IMR-90 (cell line): ENCODE data around the gene SLC8A1. TPM values are rescaled to one million over a fixed set of nuclear protein-coding genes. Genes with fewer than 3 reads are reported as not detected.

Experiments used
- ATAC-seq: fragments of 200-7000 bp; cut with Tn5 transposase; 2 replicates; pipeline ENCODE4 v1.9.1; 2020; ENCODE audit warnings: low read depth, mild to moderate bottlenecking, moderate library complexity
- BruUV-seq: library from RNA; stranded (reverse); fragments of 400-500 nt; replicated peaks from 2 replicates; lab custom pipeline; 2021; lab: Mats Ljungman, UMichigan
- CTCF ChIA-PET: fragments of 300-600 bp; formaldehyde crosslinking; extraction: SDS; loops from one replicate; lab custom pipeline; 2021; ENCODE audit warnings: antibody characterized with exemption; lab: Yijun Ruan, JAX
- POLR2A ChIA-PET: fragments of 300-600 bp; sonication (Branson Sonifier 250); formaldehyde crosslinking; loops from one replicate; lab custom pipeline; 2022; ENCODE audit warnings: antibody characterized with exemption; ENCODE audit not compliant: unreplicated experiment; lab: Charles Lee
- DNase-seq: peaks from one replicate; pipeline ENCODE4 v3.0.0; 2013
- H2AFZ ChIP-seq: replicated peaks from 2 replicates; pipeline ENCODE3; 2013; ENCODE audit warnings: low read length, mild to moderate bottlenecking; ENCODE audit not compliant: poor library complexity
- H2AK5ac ChIP-seq: 2 replicates; pipeline ENCODE4 v1.6.1; 2013; ENCODE audit warnings: low read depth, low read length, inconsistent platforms
- H2AK9ac ChIP-seq: replicated peaks from 2 replicates; pipeline ENCODE3; 2013; ENCODE audit warnings: mild to moderate bottlenecking, low read depth, low read length, moderate library complexity; ENCODE audit not compliant: poor library complexity
- H2BK120ac ChIP-seq: 2 replicates; pipeline ENCODE4 v1.6.1; 2013; ENCODE audit warnings: low read depth, low read length, inconsistent platforms
- H2BK15ac ChIP-seq: 3 replicates; pipeline ENCODE4 v1.6.1; 2013; ENCODE audit warnings: low read depth, low read length, inconsistent platforms
- H2BK20ac ChIP-seq: 2 replicates; pipeline ENCODE4 v1.6.1; 2013; ENCODE audit warnings: low read depth, mild to moderate bottlenecking, inconsistent platforms, low read length, moderate library complexity
- H2BK5ac ChIP-seq: 2 replicates; pipeline ENCODE4 v1.6.1; 2013; ENCODE audit warnings: mild to moderate bottlenecking, low read depth, low read length, inconsistent platforms; ENCODE audit not compliant: poor library complexity, severe bottlenecking
- H3K14ac ChIP-seq: replicated peaks from 2 replicates; pipeline ENCODE4 v1.6.1; 2013; ENCODE audit warnings: low read depth, low read length, inconsistent platforms
- H3K18ac ChIP-seq: 2 replicates; pipeline ENCODE4 v1.6.1; 2013; ENCODE audit warnings: low read depth, low read length, control low read depth
- H3K23ac ChIP-seq: 2 replicates; pipeline ENCODE4 v1.6.1; 2013; ENCODE audit warnings: low read depth, low read length, inconsistent platforms
- H3K27ac ChIP-seq: 2 replicates; pipeline ENCODE4 v1.5.1; 2013; ENCODE audit warnings: mild to moderate bottlenecking, control low read depth, low read length; ENCODE audit not compliant: insufficient read depth
- H3K27me3 ChIP-seq: 2 replicates; pipeline ENCODE4 v1.6.1; 2013; ENCODE audit warnings: low read length; ENCODE audit not compliant: control insufficient read depth, insufficient read depth
- H3K36me3 ChIP-seq: 2 replicates; pipeline ENCODE4 v1.6.1; 2013; ENCODE audit warnings: low read length, mixed read lengths; ENCODE audit not compliant: control insufficient read depth, insufficient read depth
- H3K4ac ChIP-seq: 2 replicates; pipeline ENCODE4 v1.6.1; 2013; ENCODE audit warnings: low read depth, low read length, inconsistent platforms
- H3K4me1 ChIP-seq: 2 replicates; pipeline ENCODE4 v1.6.1; 2013; ENCODE audit warnings: low read length, mixed read lengths; ENCODE audit not compliant: control insufficient read depth, insufficient read depth
- H3K4me2 ChIP-seq: 2 replicates; pipeline ENCODE4 v1.6.1; 2013; ENCODE audit warnings: low read depth, mild to moderate bottlenecking, control low read depth, low read length, moderate library complexity
- H3K4me3 ChIP-seq: 2 replicates; pipeline ENCODE4 v1.5.1; 2013; ENCODE audit warnings: low read depth, mild to moderate bottlenecking, control low read depth, low read length, moderate library complexity; ENCODE audit not compliant: insufficient read depth
- H3K56ac ChIP-seq: 2 replicates; pipeline ENCODE4 v1.6.1; 2013; ENCODE audit warnings: low read length, inconsistent platforms; ENCODE audit not compliant: insufficient read depth; ENCODE audit errors: extremely low read depth
- H3K79me1 ChIP-seq, 2 experiments: 2 replicates each; pipeline ENCODE4 v1.6.1; 2013; ENCODE audit warnings: low read length in 2 of 2, inconsistent platforms in 1 of 2, low read depth in 1 of 2
- H3K9ac ChIP-seq: 2 replicates; pipeline ENCODE4 v1.6.1; 2013; ENCODE audit warnings: low read depth, low read length, control low read depth
- H3K9me1 ChIP-seq: 2 replicates; pipeline ENCODE4 v1.6.1; 2013; ENCODE audit warnings: low read length, inconsistent platforms; ENCODE audit not compliant: insufficient read depth
- H3K9me3 ChIP-seq: 2 replicates; pipeline ENCODE4 v1.6.1; 2013; ENCODE audit warnings: low read length; ENCODE audit not compliant: control insufficient read depth, insufficient read depth
- H4K20me1 ChIP-seq: 2 replicates; pipeline ENCODE4 v1.6.1; 2013; ENCODE audit warnings: low read length, inconsistent platforms; ENCODE audit not compliant: insufficient read depth
- H4K5ac ChIP-seq: 2 replicates; pipeline ENCODE4 v1.6.1; 2013; ENCODE audit warnings: mild to moderate bottlenecking, low read depth, low read length, control low read depth
- H4K8ac ChIP-seq, 2 experiments: 2 replicates each; pipeline ENCODE4 v1.6.1; 2013; ENCODE audit warnings: low read depth in 2 of 2, low read length in 2 of 2, control low read depth in 1 of 2, inconsistent platforms in 1 of 2
- H4K91ac ChIP-seq: 2 replicates; pipeline ENCODE4 v1.6.1; 2013; ENCODE audit warnings: low read depth, low read length, inconsistent platforms; ENCODE audit not compliant: insufficient read depth
- CEBPB ChIP-seq: IDR thresholded peaks from 2 replicates; pipeline ENCODE4 v1.6.1; 2012; ENCODE audit warnings: low read depth, low read length, improper control_type of control experiment
- CHD1 ChIP-seq: IDR thresholded peaks from 2 replicates; pipeline ENCODE4 v1.6.1; 2012; ENCODE audit warnings: low read depth, low read length, improper control_type of control experiment
- FOS ChIP-seq: fragments of 150-350 bp; IDR thresholded peaks from 2 replicates; pipeline ENCODE4 v1.6.1; 2016; ENCODE audit warnings: low read depth, low read length
- MXI1 ChIP-seq: IDR thresholded peaks from 2 replicates; pipeline ENCODE4 v1.6.1; 2012; ENCODE audit warnings: low read depth, mild to moderate bottlenecking, low read length, moderate library complexity, borderline replicate concordance
- NFE2L2 ChIP-seq: fragments of 150-350 bp; IDR thresholded peaks from 2 replicates; pipeline ENCODE4 v1.6.1; 2016; ENCODE audit warnings: low read depth, mild to moderate bottlenecking, low read length
- POLR2A ChIP-seq: IDR thresholded peaks from 2 replicates; pipeline ENCODE4 v1.6.1; 2012; ENCODE audit warnings: mild to moderate bottlenecking, low read depth, low read length
- RCOR1 ChIP-seq: IDR thresholded peaks from 2 replicates; pipeline ENCODE4 v1.6.1; 2012; ENCODE audit warnings: mild to moderate bottlenecking, low read length, improper control_type of control experiment; ENCODE audit not compliant: insufficient replicate concordance
- WGBS, 2 experiments: methylation state at CpG; one replicate each; pipeline versions ENCODE4 v1.1.5 to v1.1.7; 2013; ENCODE audit warnings: missing lambda C conversion rate in 2 of 2; ENCODE audit not compliant: insufficient read length in 1 of 2; ENCODE audit errors: extremely low coverage in 2 of 2; 5-methylcytosine and 5-hydroxymethylcytosine counted together
- dilution Hi-C: fragments of 300-500 bp; cut with HindIII; formaldehyde crosslinking; loops from one replicate; pipeline ENCODE4 v1.14.3; 2018; ENCODE audit warnings: low sequenced_read_pairs; ENCODE audit not compliant: unreplicated experiment
- in situ Hi-C: fragments of 300-500 bp; cut with MboI; formaldehyde crosslinking; loops from 3 replicates; pipeline ENCODE4 v1.14.3; 2019; ENCODE audit warnings: low sequenced_read_pairs, inconsistent platforms, mixed read lengths
- intact Hi-C: fragments of 100-400 bp; cut with micrococcal nuclease; formaldehyde crosslinking; loops from 2 replicates; pipeline ENCODE4 v1.10.0; 2022
- polyA plus RNA-seq, 3 experiments: library from polyadenylated mRNA; depleted of rRNA; stranded (reverse); fragments of >200 nt; gene quantifications; 2 replicates each; pipeline ENCODE4 v1.2.3, GENCODE V29; 2012; ENCODE audit warnings: low replicate concordance in 1 of 3
- total RNA-seq: library from RNA; depleted of rRNA; stranded (reverse); fragments of >200 nt; gene quantifications from 2 replicates; pipeline ENCODE4 v1.2.3, GENCODE V29; 2012
- TF ChIP-seq, protein P1 (sequence below): conservative IDR thresholded peaks from 2 replicates; pipeline ENCODE4 v1.5.1; 2012; ENCODE audit warnings: mild to moderate bottlenecking, low read depth, low read length, improper control_type of control experiment
- TF ChIP-seq, protein P2 (sequence below): fragments of 150-350 bp; IDR thresholded peaks from 2 replicates; pipeline ENCODE4 v1.6.1; 2016; ENCODE audit warnings: low read depth, mild to moderate bottlenecking, low read length, moderate library complexity, borderline replicate concordance

SLC8A1 gene
- total and polyA plus RNA-seq, 2 of the 4 experiments (the other 2 are of a cell fraction) = 7.7 to 57.0 TPM

DNA sequence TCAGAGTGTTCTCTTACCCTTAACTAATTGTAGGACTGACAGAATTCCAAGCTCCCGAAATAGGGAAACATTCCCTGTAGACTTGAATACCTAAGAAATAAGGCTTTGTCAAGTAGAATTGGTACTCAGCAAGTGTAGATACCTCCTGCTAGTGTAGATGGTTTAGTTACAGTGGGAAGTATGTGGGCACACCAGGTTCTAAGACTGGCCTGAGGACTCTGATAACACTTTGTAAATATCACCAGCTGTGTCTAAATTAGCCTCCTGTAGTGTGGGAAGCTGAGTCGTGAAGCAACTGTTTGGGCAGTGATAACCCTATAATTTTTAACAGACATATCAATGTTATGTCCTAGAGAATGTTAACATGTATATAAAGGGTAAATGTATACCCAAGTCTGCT is 304.5 kb downstream of the SLC8A1 start:
- H3K56ac ChIP-seq = no peak overlapping the region
- H4K5ac ChIP-seq = peak overlapping the region; percentile 54; the same call in 1 of the 2 replicates
- H4K20me1 ChIP-seq = no peaks in the 10 kb centered on the region
- intact Hi-C loops (no loop called here), dilution Hi-C loops (no loop called here), in situ Hi-C loops (no loop called here)
- no peaks in the 10 kb centered on the region; the same call in 1 of the 2 replicates for H3K9me3 ChIP-seq
- peak overlapping the region; percentile 59; the same call in 1 of the 2 replicates for H3K18ac ChIP-seq
- H2AK9ac ChIP-seq = no peak overlapping the region
- H4K8ac ChIP-seq = peak overlapping the region in 1 of 2 experiments; percentile 40; a peak in 1 of 4 replicates
- H2AFZ ChIP-seq = no peak overlapping the region
- no peak overlapping the region for H3K4me3 ChIP-seq
- H3K27me3 ChIP-seq = no peaks in the 10 kb centered on the region
- H2BK5ac ChIP-seq = peak overlapping the region; percentile 29
- no peak overlapping the region for H4K91ac ChIP-seq
- peaks cover 1% of the 10 kb centered on the region; the same call in 1 of the 2 replicates for H3K4me1 ChIP-seq
- H3K36me3 ChIP-seq = peaks cover 4% of the 10 kb centered on the region
- no peak overlapping the region for H2BK20ac ChIP-seq
- H3K9ac ChIP-seq = no peak overlapping the region
- no peak overlapping the region for H3K14ac ChIP-seq
- no peaks in the 10 kb centered on the region for H3K79me1 ChIP-seq
- DNase-seq (no peak), ATAC-seq (no peak)
- H2AK5ac ChIP-seq = no peak overlapping the region
- ChIA-PET CTCF (interaction anchor here (0.6 to 1.0 kb wide), 3 partner anchors 15 to 233 kb away, joined by 3 read pairs; no protein-coding TSS in a partner anchor), POLR2A (no interaction called here)
- no CpG with 5 or more reads among the region's 2 CpGs for WGBS, 2 experiments
- no peak overlapping the region for H2BK15ac ChIP-seq
- H3K4me2 ChIP-seq = no peak overlapping the region
- no peak overlapping the region for H3K27ac ChIP-seq
- H2BK120ac ChIP-seq = no peak overlapping the region
- no peak overlapping the region for H3K4ac ChIP-seq
- H3K23ac ChIP-seq = 0 out of 2 replicates have a peak overlapping the region, but pooled peaks have one; percentile 2
- 0 out of 2 replicates have a peak, but pooled peaks cover 6% of the 10 kb centered on the region for H3K9me1 ChIP-seq
- BruUV-seq = no TSS peak
- TF ChIP-seq, protein P1, sequence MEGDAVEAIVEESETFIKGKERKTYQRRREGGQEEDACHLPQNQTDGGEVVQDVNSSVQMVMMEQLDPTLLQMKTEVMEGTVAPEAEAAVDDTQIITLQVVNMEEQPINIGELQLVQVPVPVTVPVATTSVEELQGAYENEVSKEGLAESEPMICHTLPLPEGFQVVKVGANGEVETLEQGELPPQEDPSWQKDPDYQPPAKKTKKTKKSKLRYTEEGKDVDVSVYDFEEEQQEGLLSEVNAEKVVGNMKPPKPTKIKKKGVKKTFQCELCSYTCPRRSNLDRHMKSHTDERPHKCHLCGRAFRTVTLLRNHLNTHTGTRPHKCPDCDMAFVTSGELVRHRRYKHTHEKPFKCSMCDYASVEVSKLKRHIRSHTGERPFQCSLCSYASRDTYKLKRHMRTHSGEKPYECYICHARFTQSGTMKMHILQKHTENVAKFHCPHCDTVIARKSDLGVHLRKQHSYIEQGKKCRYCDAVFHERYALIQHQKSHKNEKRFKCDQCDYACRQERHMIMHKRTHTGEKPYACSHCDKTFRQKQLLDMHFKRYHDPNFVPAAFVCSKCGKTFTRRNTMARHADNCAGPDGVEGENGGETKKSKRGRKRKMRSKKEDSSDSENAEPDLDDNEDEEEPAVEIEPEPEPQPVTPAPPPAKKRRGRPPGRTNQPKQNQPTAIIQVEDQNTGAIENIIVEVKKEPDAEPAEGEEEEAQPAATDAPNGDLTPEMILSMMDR = no peak
- no peak for TF ChIP-seq CEBPB
- no peak for TF ChIP-seq CHD1
- TF ChIP-seq FOS = no peak
- no peak for TF ChIP-seq RCOR1
- no peak for TF ChIP-seq MXI1
- TF ChIP-seq NFE2L2 = no peak
- TF ChIP-seq POLR2A = no peak
- TF ChIP-seq, protein P2, sequence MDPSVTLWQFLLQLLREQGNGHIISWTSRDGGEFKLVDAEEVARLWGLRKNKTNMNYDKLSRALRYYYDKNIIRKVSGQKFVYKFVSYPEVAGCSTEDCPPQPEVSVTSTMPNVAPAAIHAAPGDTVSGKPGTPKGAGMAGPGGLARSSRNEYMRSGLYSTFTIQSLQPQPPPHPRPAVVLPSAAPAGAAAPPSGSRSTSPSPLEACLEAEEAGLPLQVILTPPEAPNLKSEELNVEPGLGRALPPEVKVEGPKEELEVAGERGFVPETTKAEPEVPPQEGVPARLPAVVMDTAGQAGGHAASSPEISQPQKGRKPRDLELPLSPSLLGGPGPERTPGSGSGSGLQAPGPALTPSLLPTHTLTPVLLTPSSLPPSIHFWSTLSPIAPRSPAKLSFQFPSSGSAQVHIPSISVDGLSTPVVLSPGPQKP = no peak
